Central memory CD8-positive, alpha-beta T cell (primary cell): Measurements from ENCODE around the gene PRKCD.

Source experiments
- ATAC-seq: fragments of 150-1000 bp; cut with Tn5 transposase; replicated peaks from 2 replicates; pipeline ENCODE4 v1.10.0; 2022; ENCODE audit warnings: mild to moderate bottlenecking, moderate FRiP score, moderate number of reproducible peaks; ENCODE audit not compliant: poor library complexity, severe bottlenecking; ENCODE audit errors: extremely low read depth
- DNase-seq, 2 donors: peaks; one replicate each; pipeline ENCODE4 v3.0.0; 2021; ENCODE audit warnings: low spot score in 2 of 2
- H3K27ac Mint-ChIP-seq: one replicate; pipeline ENCODE4 v1.8.0; 2022; ENCODE audit warnings: low read depth, mild to moderate bottlenecking, moderate library complexity, mixed read lengths
- H3K27me3 Mint-ChIP-seq: one replicate; pipeline ENCODE4 v1.8.0; 2022; ENCODE audit warnings: mixed read lengths
- H3K36me3 Mint-ChIP-seq: one replicate; pipeline ENCODE4 v1.8.0; 2022; ENCODE audit warnings: mild to moderate bottlenecking, moderate library complexity, mixed read lengths; ENCODE audit not compliant: insufficient read depth
- H3K4me1 Mint-ChIP-seq: one replicate; pipeline ENCODE4 v1.8.0; 2022; ENCODE audit warnings: mixed read lengths
- H3K4me3 Mint-ChIP-seq: one replicate; pipeline ENCODE4 v1.8.0; 2022; ENCODE audit warnings: mild to moderate bottlenecking, moderate library complexity, mixed read lengths
- H3K9me3 Mint-ChIP-seq: one replicate; pipeline ENCODE4 v1.8.0; 2022; ENCODE audit warnings: mixed read lengths

Gene PRKCD

DNA sequence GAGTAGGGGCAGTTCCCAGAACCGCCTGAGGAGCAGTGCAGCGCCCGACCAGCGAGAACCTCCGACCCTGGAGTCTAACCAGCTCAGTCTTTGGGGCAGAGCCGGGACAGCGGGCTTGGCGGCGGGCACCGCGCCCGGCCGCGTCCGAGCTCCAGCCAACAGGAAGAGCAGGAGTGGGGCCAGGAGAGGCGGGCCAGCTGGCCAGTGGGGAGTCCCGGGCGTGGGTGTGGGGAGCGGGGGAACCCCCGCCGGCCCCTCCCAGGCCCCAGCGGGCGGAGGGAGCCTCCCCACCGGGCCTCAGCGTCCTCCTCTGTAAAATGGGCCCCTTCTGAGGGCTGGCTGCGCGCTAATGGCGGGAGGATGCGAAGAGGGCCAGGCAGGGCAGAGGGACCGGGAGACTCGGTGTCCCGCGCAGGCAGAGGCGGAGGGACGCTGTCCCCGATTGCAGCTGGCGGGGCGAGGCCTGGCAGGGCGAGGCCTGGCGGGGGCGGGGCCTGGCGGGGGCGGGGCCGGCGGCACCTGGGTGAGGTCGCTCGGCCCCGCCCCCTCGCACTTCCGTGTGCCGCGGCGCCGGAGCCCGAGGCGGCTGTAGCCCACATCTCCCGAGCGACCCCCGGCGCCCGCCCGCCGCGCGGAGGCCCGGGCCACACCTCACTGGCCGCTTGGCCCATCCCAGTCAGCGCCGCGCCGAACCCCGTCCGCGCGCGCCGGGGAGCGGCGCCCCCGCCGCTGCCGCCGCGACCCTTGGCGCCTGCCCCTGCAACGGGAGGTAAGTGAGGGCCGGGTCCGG is at the start of gene PRKCD:
PRKCD (plus strand) TSS at position 550 of the 790 bp plus-strand sequence. CDS start 17,214 bp downstream, outside the sequence.
- peaks cover 23% of the 10 kb centered on the region for H3K4me1 Mint-ChIP-seq
- DNase-seq, result peak; percentile 42 to 43
- H3K27me3 Mint-ChIP-seq, result peaks cover 4% of the 10 kb centered on the region
- H3K9me3 Mint-ChIP-seq, result no peaks in the 10 kb centered on the region
- peaks cover 17% of the 10 kb centered on the region for H3K36me3 Mint-ChIP-seq
- peak; percentile 45 for ATAC-seq
- peak within 1 kb of the TSS; percentile 84 for H3K4me3 Mint-ChIP-seq
- peak within 1 kb of the TSS; percentile 81 for H3K27ac Mint-ChIP-seq

- no peak overlapping the region for H3K27ac Mint-ChIP-seq
- ATAC-seq (no peak), DNase-seq (no peak)
- H3K4me3 Mint-ChIP-seq, result no peak overlapping the region
- peaks cover 22% of the 10 kb centered on the region for H3K36me3 Mint-ChIP-seq
- no peaks in the 10 kb centered on the region for H3K27me3 Mint-ChIP-seq
- H3K9me3 Mint-ChIP-seq, result no peaks in the 10 kb centered on the region
- no peaks in the 10 kb centered on the region for H3K4me1 Mint-ChIP-seq
These were observed 49.2 kb upstream of the PRKCD start for GRCh38 chr3:53111822-53112221.

DNA sequence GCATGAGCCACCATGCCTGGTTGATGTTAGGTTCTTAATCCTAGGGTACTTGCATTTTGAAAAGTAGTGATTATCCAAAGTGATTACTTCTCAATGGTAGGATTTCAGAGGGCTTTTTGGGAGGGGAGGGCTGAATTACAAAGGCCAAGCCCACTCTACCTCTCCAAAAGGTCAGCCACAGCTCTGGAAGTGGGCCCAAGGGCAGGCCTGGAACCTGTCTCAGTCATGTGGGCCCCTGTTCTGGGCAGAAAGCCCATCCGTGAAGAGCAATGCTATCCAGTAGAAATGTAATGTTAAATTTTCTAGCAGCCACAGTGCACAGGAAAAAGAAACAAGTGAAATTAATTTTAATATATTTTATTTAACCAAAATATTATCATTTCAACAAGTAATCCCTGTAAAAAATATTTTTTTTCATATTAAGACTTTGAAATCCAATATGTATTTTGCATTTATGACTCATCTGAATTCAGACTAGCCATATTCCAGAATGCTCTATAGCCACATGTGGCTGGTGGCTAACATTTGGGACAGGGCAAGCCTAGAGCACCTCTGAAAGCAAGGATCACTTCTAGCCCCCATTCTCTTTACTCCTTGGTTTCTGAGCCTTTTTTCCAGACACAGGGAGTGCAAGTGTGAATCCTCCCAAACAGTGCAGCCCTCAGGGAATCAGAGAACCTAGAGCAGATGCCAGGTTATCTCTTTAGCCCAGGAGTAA is 47.6 kb upstream of the PRKCD start:
- Mint-ChIP-seq H3K4me3 (no peak overlapping the region), H3K36me3 (peaks cover 28% of the 10 kb centered on the region), H3K27me3 (no peaks in the 10 kb centered on the region), H3K9me3 (no peaks in the 10 kb centered on the region), H3K27ac (no peak overlapping the region), H3K4me1 (no peaks in the 10 kb centered on the region)
- ATAC-seq (no peak), DNase-seq (no peak)

- no peak overlapping the region for H3K27ac Mint-ChIP-seq
- ATAC-seq, result peak; percentile 86
- no peak overlapping the region for H3K4me3 Mint-ChIP-seq
- no peaks in the 10 kb centered on the region for H3K4me1 Mint-ChIP-seq
- no peaks in the 10 kb centered on the region for H3K27me3 Mint-ChIP-seq
- no peaks in the 10 kb centered on the region for H3K9me3 Mint-ChIP-seq
- peak; percentile 74 to 77 for DNase-seq
- peaks cover 27% of the 10 kb centered on the region for H3K36me3 Mint-ChIP-seq
These were observed 47.0 kb upstream of the PRKCD start for GRCh38 chr3:53114011-53114400.

GRCh38 chr3:53114412-53115074 is 46.5 kb upstream of the PRKCD start:
- DNase-seq (no peak), ATAC-seq (no peak)
- Mint-ChIP-seq H3K9me3 (no peaks in the 10 kb centered on the region), H3K27me3 (no peaks in the 10 kb centered on the region), H3K27ac (no peak overlapping the region), H3K4me1 (no peaks in the 10 kb centered on the region), H3K4me3 (no peak overlapping the region), H3K36me3 (peaks cover 31% of the 10 kb centered on the region)

DNA sequence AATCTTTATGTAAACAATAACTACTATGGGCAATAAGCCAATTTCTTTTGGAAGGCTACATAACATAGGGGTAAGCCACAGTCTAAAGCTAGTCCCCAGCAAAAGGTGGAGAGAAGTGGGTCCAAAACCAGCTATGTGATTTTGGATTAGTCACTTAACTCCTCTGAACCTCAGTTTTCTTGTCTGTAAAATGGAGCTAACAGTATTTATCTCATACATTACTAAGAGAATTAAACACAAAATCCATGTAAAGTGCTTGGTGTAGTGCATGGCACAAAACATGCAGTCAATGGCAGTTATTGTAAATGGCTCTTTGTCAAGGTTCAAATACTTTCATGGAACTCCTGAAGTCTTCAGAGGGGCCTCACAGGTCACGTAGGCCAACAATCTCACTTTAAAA is 44.1 kb upstream of the PRKCD start:
- Mint-ChIP-seq H3K9me3 (no peaks in the 10 kb centered on the region), H3K4me3 (no peak overlapping the region), H3K27ac (no peak overlapping the region), H3K4me1 (no peaks in the 10 kb centered on the region), H3K36me3 (peaks cover 38% of the 10 kb centered on the region), H3K27me3 (no peaks in the 10 kb centered on the region)
- no peak for ATAC-seq
- DNase-seq, result no peak

GRCh38 chr3:53120336-53120735 is 40.7 kb upstream of the PRKCD start:
- Mint-ChIP-seq H3K27me3 (no peaks in the 10 kb centered on the region), H3K9me3 (no peaks in the 10 kb centered on the region), H3K36me3 (peaks cover 57% of the 10 kb centered on the region), H3K4me1 (no peaks in the 10 kb centered on the region), H3K4me3 (no peak overlapping the region), H3K27ac (no peak overlapping the region)
- DNase-seq, result no peak
- ATAC-seq, result no peak

DNA sequence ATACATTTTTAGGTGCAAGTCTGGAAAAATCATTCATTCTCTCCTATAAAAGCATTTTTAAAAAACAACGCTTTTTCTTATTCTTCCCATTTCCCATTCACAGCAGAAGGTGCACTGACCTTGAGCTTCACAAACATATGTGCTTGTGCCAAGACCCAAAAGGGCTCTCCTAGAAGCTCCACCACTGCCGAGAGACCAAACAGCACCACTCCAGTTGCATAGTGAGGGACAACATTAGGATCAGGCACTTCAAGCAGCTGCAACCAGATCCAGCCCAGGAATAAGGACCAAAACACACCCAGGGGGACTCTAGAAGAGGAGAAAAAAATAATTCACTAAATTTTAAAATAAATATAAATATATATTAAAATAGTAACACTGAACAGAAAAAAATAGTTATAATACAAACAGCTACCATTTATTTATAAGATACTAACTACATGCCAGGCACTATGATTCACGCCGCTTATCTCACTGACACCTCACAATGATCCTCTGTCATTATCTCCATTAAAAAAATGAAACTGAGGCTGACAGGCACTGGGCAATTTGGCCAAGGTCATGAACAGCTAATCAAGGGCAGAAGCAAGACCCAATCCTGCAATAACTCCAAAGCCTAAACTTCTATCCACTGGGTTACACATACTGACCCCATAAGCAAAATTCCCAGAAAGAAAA is 38.6 kb upstream of the PRKCD start:
- Mint-ChIP-seq H3K9me3 (no peaks in the 10 kb centered on the region), H3K27ac (no peak overlapping the region), H3K27me3 (no peaks in the 10 kb centered on the region), H3K4me1 (no peaks in the 10 kb centered on the region), H3K4me3 (no peak overlapping the region), H3K36me3 (peaks cover 52% of the 10 kb centered on the region)
- DNase-seq, result no peak
- no peak for ATAC-seq

DNA sequence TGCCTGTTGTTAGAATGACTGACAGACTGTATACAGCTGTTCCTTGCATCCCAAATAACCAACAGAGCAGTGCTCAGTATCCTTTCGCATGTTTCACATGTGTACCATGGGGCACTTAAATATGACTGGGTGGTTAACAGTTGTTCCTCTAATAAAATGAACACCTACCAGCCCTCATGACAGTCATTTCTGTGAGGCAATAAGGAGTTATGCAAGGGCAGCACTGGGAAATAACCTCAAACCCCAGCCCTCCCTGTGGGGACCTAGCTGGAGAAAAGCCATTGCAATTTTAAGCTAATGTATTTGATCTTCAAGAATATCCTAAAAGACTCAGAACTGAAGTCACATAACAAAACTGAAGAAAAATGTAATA is 38.1 kb upstream of the PRKCD start:
- no peaks in the 10 kb centered on the region for H3K27me3 Mint-ChIP-seq
- no peak overlapping the region for H3K4me3 Mint-ChIP-seq
- H3K36me3 Mint-ChIP-seq, result peaks cover 50% of the 10 kb centered on the region
- no peaks in the 10 kb centered on the region for H3K4me1 Mint-ChIP-seq
- no peaks in the 10 kb centered on the region for H3K9me3 Mint-ChIP-seq
- DNase-seq (no peak), ATAC-seq (no peak)
- H3K27ac Mint-ChIP-seq, result no peak overlapping the region

DNA sequence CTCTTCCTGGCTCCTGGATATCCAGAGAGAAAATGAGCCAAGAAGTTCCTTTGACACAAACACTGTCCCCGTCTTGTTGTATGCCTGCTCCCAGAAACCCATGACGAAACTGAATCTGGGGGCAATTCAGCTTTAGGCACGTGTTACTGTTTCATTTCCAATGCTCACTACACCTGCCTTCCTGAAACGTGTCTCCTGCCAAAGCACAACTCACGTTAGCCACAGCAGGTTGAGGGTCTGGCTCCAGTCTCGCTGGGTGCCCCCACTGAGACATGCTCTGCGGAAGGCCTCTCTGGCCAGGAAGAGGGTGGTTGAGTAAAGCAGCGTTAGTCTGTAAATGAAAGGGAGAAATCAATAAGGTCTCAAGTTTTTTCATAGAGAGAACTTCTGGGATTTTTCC is 37.5 kb upstream of the PRKCD start:
- ATAC-seq (no peak), DNase-seq (no peak)
- H3K27me3 Mint-ChIP-seq, result no peaks in the 10 kb centered on the region
- H3K9me3 Mint-ChIP-seq, result no peaks in the 10 kb centered on the region
- H3K4me1 Mint-ChIP-seq, result no peaks in the 10 kb centered on the region
- H3K4me3 Mint-ChIP-seq, result no peak overlapping the region
- H3K36me3 Mint-ChIP-seq, result peaks cover 44% of the 10 kb centered on the region
- no peak overlapping the region for H3K27ac Mint-ChIP-seq

GRCh38 chr3:53123953-53124352 is 37.1 kb upstream of the PRKCD start:
- Mint-ChIP-seq H3K27me3 (no peaks in the 10 kb centered on the region), H3K4me1 (no peaks in the 10 kb centered on the region), H3K36me3 (peaks cover 44% of the 10 kb centered on the region), H3K4me3 (no peak overlapping the region), H3K9me3 (no peaks in the 10 kb centered on the region), H3K27ac (no peak overlapping the region)
- DNase-seq, result no peak
- ATAC-seq, result no peak

DNA sequence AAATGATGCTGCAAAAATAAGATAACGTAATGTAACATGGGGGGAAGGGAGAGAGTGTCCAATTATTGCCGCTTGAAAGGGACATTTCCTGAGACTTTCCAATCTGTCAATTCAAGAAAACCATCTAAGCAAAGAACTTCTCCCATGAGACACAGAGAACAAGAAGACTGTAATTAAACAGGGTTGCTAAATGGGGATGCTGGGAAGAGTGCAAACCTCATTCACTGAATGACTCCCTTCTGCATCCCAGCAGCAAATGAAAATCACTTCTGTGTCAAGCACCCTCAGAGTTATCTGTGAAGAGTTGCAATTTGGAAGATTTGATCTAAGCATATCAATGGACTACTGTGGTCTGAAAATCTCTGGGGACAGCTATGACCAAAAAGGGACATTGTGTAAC is 34.4 kb upstream of the PRKCD start:
- H3K9me3 Mint-ChIP-seq, result no peaks in the 10 kb centered on the region
- peaks cover 39% of the 10 kb centered on the region for H3K36me3 Mint-ChIP-seq
- no peak overlapping the region for H3K4me3 Mint-ChIP-seq
- peaks cover 24% of the 10 kb centered on the region for H3K4me1 Mint-ChIP-seq
- DNase-seq, result no peak
- no peaks in the 10 kb centered on the region for H3K27me3 Mint-ChIP-seq
- H3K27ac Mint-ChIP-seq, result no peak overlapping the region
- ATAC-seq, result no peak
